HepG2 (cell line): Measurements from ENCODE around the gene TNC. TPM values are rescaled to one million over a fixed set of nuclear protein-coding genes. Genes with fewer than 3 reads are reported as not detected.

Experiments used
- ATAC-seq: fragments of 200-7000 bp; cut with Tn5 transposase; 3 replicates; pipeline ENCODE4 v1.9.1; 2020; ENCODE audit warnings: mild to moderate bottlenecking, moderate library complexity
- BruUV-seq: library from RNA; stranded (reverse); fragments of 400-500 nt; replicated peaks from 2 replicates; lab custom pipeline; 2021; lab: Mats Ljungman, UMichigan
- CTCF ChIA-PET: fragments of 300-600 bp; formaldehyde crosslinking; extraction: SDS; loops from one replicate; lab custom pipeline; 2021; ENCODE audit warnings: low total read pairs, inconsistent platforms, low intra/inter-chr PET ratio; lab: Yijun Ruan, JAX
- POLR2A ChIA-PET: fragments of 350-600 bp; sonication (Branson Sonifier 250); formaldehyde crosslinking; loops from one replicate; lab custom pipeline; 2020; ENCODE audit warnings: antibody characterized with exemption, inconsistent platforms; lab: Yijun Ruan, JAX
- DNase-seq: peaks from one replicate; pipeline ENCODE4 v3.0.0-alpha.2; 2015; ENCODE audit warnings: low spot score
- FAIRE-seq: peaks from 3 replicates; lab custom pipeline; 2011; peaks lifted over from hg19 to GRCh38; lab: Jason Lieb, UNC
- H2AFZ ChIP-seq: one replicate; pipeline ENCODE4 v1.6.1; 2011; ENCODE audit warnings: low read length, inconsistent platforms
- H3K27ac ChIP-seq: fragments of 300-600 bp; 3 replicates; pipeline ENCODE4 v1.8.0; 2011; ENCODE audit warnings: mixed run types, mild to moderate bottlenecking, mixed read lengths, low read length, inconsistent platforms; ENCODE audit not compliant: insufficient read depth; ENCODE audit errors: extremely low read length
- H3K27me3 ChIP-seq, 2 experiments: fragments of 200-600 bp in 1 of 2; 2 replicates in 1 of 2; 3 replicates in 1 of 2; pipeline versions ENCODE4 v1.6.0 to v1.8.0; 2011; ENCODE audit warnings: low read length in 2 of 2, mild to moderate bottlenecking in 2 of 2, moderate library complexity in 2 of 2, inconsistent platforms in 1 of 2; ENCODE audit not compliant: insufficient read depth in 2 of 2, control insufficient read depth in 1 of 2
- H3K36me3 ChIP-seq, 2 experiments: fragments of 200-600 bp in 1 of 2; replicated peaks in 1 of 2; 2 replicates in 1 of 2; 3 replicates in 1 of 2; pipeline versions ENCODE4 v1.5.1 to v1.8.0; 2011; ENCODE audit warnings: low read length in 2 of 2, inconsistent platforms in 1 of 2; ENCODE audit not compliant: insufficient read depth in 2 of 2, control insufficient read depth in 1 of 2
- H3K4me1 ChIP-seq: 2 replicates; pipeline ENCODE4 v1.5.1; 2012; ENCODE audit warnings: low read length, inconsistent platforms; ENCODE audit not compliant: insufficient read depth
- H3K4me2 ChIP-seq: 2 replicates; pipeline ENCODE4 v1.6.0; 2011; ENCODE audit warnings: low read depth, low read length, inconsistent platforms
- H3K4me3 ChIP-seq, 3 experiments: fragments of 200-600 bp in 1 of 3; sonication (generic), shearing (Covaris generic) in 1 of 3; replicated peaks in 1 of 3; 2 replicates each; pipeline ENCODE4 v1.5.1; 2011 to 2016; ENCODE audit warnings: low read length in 3 of 3, inconsistent platforms in 2 of 3, low read depth in 2 of 3, mild to moderate bottlenecking in 2 of 3, control low read depth in 1 of 3, mixed read lengths in 1 of 3; ENCODE audit not compliant: insufficient read depth in 1 of 3
- H3K79me2 ChIP-seq: one replicate; pipeline ENCODE4 v1.6.1; 2011; ENCODE audit warnings: low read length, inconsistent platforms; ENCODE audit not compliant: insufficient read depth
- H3K9ac ChIP-seq: 2 replicates; pipeline ENCODE4 v1.6.0; 2011; ENCODE audit warnings: mild to moderate bottlenecking, low read depth, low read length, inconsistent platforms; ENCODE audit not compliant: insufficient read depth
- H3K9me3 ChIP-seq: 2 replicates; pipeline ENCODE4 v1.5.1; 2012; ENCODE audit warnings: mild to moderate bottlenecking, low read length
- H4K20me1 ChIP-seq: 2 replicates; pipeline ENCODE4 v1.6.0; 2011; ENCODE audit warnings: inconsistent platforms, mild to moderate bottlenecking, low read length, moderate library complexity; ENCODE audit not compliant: insufficient read depth
- ATAD3A ChIP-seq: sonication (generic); formaldehyde crosslinking; IDR thresholded peaks from 2 replicates; pipeline ENCODE4 v1.4.0; 2020; ENCODE audit warnings: missing genetic modification reagents
- SALL2 ChIP-seq: sonication (generic); formaldehyde crosslinking; IDR thresholded peaks from 2 replicates; pipeline ENCODE4 v1.8.1; 2023; ENCODE audit warnings: mild to moderate bottlenecking, missing genetic modification reagents, inconsistent platforms
- SNAI1 ChIP-seq: sonication (generic); formaldehyde crosslinking; IDR thresholded peaks from 2 replicates; pipeline ENCODE4 v1.5.0; 2020; ENCODE audit warnings: mild to moderate bottlenecking, missing genetic modification reagents, borderline replicate concordance
- SP1 ChIP-seq, 2 experiments: fragments of 450-650 bp in 1 of 2; sonication (generic) in 1 of 2; formaldehyde crosslinking in 1 of 2; IDR thresholded peaks; 2 replicates each; pipeline versions ENCODE4 v1.4.0 to v1.6.1; 2016 to 2020; ENCODE audit warnings: missing genetic modification reagents in 1 of 2
- ZBTB49 ChIP-seq: sonication (generic); formaldehyde crosslinking; IDR thresholded peaks from 2 replicates; pipeline ENCODE4 v1.4.0; 2020; ENCODE audit warnings: missing genetic modification reagents, borderline replicate concordance
- ZNF484 ChIP-seq: sonication (generic); formaldehyde crosslinking; IDR thresholded peaks from 2 replicates; pipeline ENCODE4 v1.5.1; 2020; ENCODE audit warnings: mild to moderate bottlenecking, low read depth, missing genetic modification reagents, borderline replicate concordance
- ZNF639 ChIP-seq: conservative IDR thresholded peaks from 2 replicates; pipeline ENCODE4 v1.6.1; 2018; ENCODE audit warnings: missing genetic modification reagents
- ZSCAN20 ChIP-seq: sonication (generic); formaldehyde crosslinking; IDR thresholded peaks from 2 replicates; pipeline ENCODE4 v1.4.0; 2020; ENCODE audit warnings: missing genetic modification reagents, mild to moderate bottlenecking, borderline replicate concordance
- WGBS: methylation state at CpG from one replicate; pipeline ENCODE4 v1.1.6; 2017; ENCODE audit warnings: low lambda C conversion rate; 5-methylcytosine and 5-hydroxymethylcytosine counted together
- in situ Hi-C: cut with HindIII; loops from 2 replicates; pipeline ENCODE4 v1.10.0; 2017; ENCODE audit warnings: low pct_unique_long_range_greater_than_20kb; ENCODE audit not compliant: extremely low pct_ligation_motif_present
- intact Hi-C: fragments of 100-400 bp; cut with micrococcal nuclease; formaldehyde crosslinking; loops from one replicate; pipeline ENCODE4 v1.10.0; 2022; ENCODE audit not compliant: unreplicated experiment
- polyA plus RNA-seq, 8 experiments: library from polyadenylated mRNA; depleted of rRNA in 3 of 8; stranded (reverse) in 7 of 8; unstranded in 1 of 8; fragments of >200 nt; fragmentation: Illumina TruSeq in 4 of 8; extraction: Trizol in 4 of 8; gene quantifications; 2 replicates each; pipeline versions ENCODE4 v1.2.1 to v1.2.3, GENCODE V29; 2011 to 2016; ENCODE audit warnings: low read depth in 4 of 8, missing spikeins in 1 of 8, mixed read lengths in 1 of 8; ENCODE audit not compliant: insufficient read depth in 1 of 8
- total RNA-seq, 5 experiments: library from RNA; depleted of rRNA; stranded (reverse); fragments of >200 nt; fragmentation: Illumina TruSeq; extraction: Trizol; gene quantifications; 2 replicates each; pipeline ENCODE4 v1.2.3, GENCODE V29; 2016; ENCODE audit warnings: low read depth in 1 of 5

TNC gene
- total and polyA plus RNA-seq, 2 of the 13 experiments (the other 11 are each of a cell fraction or from before 2014, with no cell fraction given) = not detected

- TF ChIP-seq ZSCAN20 (CRISPR knock-in tag) (no peak), ATAD3A (CRISPR knock-in tag) (no peak), SALL2 (CRISPR knock-in tag) (no peak)
These were observed 130.8 kb downstream of the TNC start (continued) for GRCh38 chr9:114987116-114987515.

DNA sequence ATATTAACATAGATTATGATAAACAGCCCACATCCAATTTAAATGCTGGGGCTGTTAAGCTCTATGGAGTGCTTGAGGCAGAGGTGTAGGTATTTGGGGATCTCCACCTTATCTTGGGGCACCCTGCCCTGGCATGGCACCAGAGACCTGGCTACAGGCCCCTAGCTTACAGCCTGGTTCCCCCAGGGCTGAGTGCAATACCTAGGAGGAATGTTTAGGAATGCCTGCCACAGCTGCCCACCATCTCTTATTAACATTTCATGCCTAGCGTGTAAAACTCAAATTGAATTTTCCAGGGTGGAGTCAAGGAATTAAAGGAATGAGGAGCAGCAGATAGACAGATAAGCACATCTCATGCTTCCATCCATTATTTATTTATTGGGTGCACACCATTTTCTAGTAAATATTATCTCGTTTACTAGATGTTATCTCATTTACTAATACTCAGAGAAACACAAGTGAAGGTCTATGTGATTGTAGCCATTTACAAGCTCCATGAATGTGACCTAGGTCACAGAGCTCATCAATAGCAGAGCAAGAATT is 131.9 kb downstream of the TNC start:
- H3K4me3 ChIP-seq = no peak overlapping the region
- H3K36me3 ChIP-seq = no peaks in the 10 kb centered on the region
- 31% methylated on average over 2 of the region's 2 CpGs for WGBS
- no peak overlapping the region for H3K9ac ChIP-seq
- in situ Hi-C loops = no loop called here
- BruUV-seq = no TSS peak
- no peak overlapping the region for H3K4me2 ChIP-seq
- H3K27ac ChIP-seq = no peak overlapping the region
- CTCF ChIA-PET = no interaction called here
- no peaks in the 10 kb centered on the region for H4K20me1 ChIP-seq
- no peaks in the 10 kb centered on the region for H3K79me2 ChIP-seq
- TF ChIP-seq SNAI1 (CRISPR knock-in tag) (no peak), ZNF639 (CRISPR knock-in tag) (no peak), ZNF484 (no peak), ZBTB49 (CRISPR knock-in tag) (no peak), SP1 (IDR thresholded peaks at IDR 0.05) (no peak), SP1 (CRISPR knock-in tag; IDR thresholded peaks at IDR 0.05) (no peak)
- H2AFZ ChIP-seq = no peak overlapping the region
- POLR2A ChIA-PET = no interaction called here
- no peak for ATAC-seq
- FAIRE-seq = no peak
- H3K4me1 ChIP-seq = no peaks in the 10 kb centered on the region
- no peak for DNase-seq
- H3K9me3 ChIP-seq = no peaks in the 10 kb centered on the region
- intact Hi-C loops = no loop called here
- H3K27me3 ChIP-seq = peaks cover 0 to 5% of the 10 kb centered on the region in 2 experiments; a peak in 1 of 5 replicates
